Lower lobe of right lung (tissue), 2 donors: ENCODE results near the gene SERPINB6. TPM values are rescaled to one million over a fixed set of nuclear protein-coding genes. Genes with fewer than 3 reads are reported as not detected.
"Not testable (repeated sequence)": the region's sequence is repeated elsewhere in the genome, so short reads cannot be mapped to it uniquely, and the experiment has no call there.

Source experiments
- ATAC-seq, 2 donors: fragments of 200-7000 bp; cut with Tn5 transposase; one replicate each; pipeline ENCODE4 v1.9.1; 2020 to 2022; ENCODE audit warnings: mild to moderate bottlenecking in 2 of 2, moderate library complexity in 2 of 2
- DNase-seq: peaks from one replicate; pipeline ENCODE4 v3.0.0-alpha.2; 2020
- H3K27ac ChIP-seq: fragments of 200-600 bp; one replicate; pipeline ENCODE4 v1.8.0; 2022
- H3K27me3 ChIP-seq: fragments of 200-600 bp; one replicate; pipeline ENCODE4 v1.8.0; 2022; ENCODE audit warnings: low read depth
- H3K36me3 ChIP-seq: fragments of 200-600 bp; one replicate; pipeline ENCODE4 v1.8.0; 2022; ENCODE audit warnings: mild to moderate bottlenecking
- H3K4me1 ChIP-seq: fragments of 200-600 bp; one replicate; pipeline ENCODE4 v1.8.0; 2022
- H3K4me3 ChIP-seq: fragments of 200-600 bp; one replicate; pipeline ENCODE4 v1.8.0; 2022; ENCODE audit warnings: mild to moderate bottlenecking
- H3K9me3 ChIP-seq: fragments of 200-600 bp; one replicate; pipeline ENCODE4 v1.8.0; 2022
- intact Hi-C: fragments of 100-400 bp; cut with DNase I; formaldehyde crosslinking; loops from one replicate; pipeline ENCODE4 v1.11.0; 2022
- total RNA-seq: library from RNA; stranded (reverse); fragmentation: NEBNext Ultra II Directional; extraction: Animal tissue kit (Norgen Biotek cat#: 25700); gene quantifications from one replicate; pipeline ENCODE4 v1.2.1, GENCODE V29; 2021
- TF ChIP-seq, protein P1 (sequence below): fragments of 200-600 bp; IDR thresholded peaks from one replicate; pipeline ENCODE4 v1.8.0; 2022; ENCODE audit warnings: antibody characterized with exemption, mild to moderate bottlenecking
- donor health status: DM: no; HTN: yes; CAD: no; lungs with severe emphysema.

The SERPINB6 gene
- total RNA-seq, 1 donor from 2014 or later: 160 TPM

DNA sequence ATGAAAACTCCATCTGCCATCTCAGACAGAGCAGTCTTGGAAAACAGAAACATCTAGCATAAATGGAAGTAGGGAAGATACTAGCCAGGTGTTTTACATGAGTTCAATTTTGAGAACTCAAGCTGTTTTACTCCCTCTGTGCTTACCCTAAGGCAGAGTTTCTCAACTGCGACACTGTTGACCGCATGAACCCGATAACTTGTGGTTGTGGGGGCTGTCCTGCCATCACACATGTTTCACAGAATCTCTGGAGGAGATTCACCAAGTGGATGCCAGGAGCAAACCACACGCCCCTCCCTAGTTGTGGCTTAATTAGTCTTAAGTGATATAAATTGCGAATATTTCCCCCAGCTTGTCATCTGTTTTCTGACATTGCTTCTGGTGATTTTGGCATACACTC, 2.3 kb upstream of the SERPINB6 start:
- H3K27me3 ChIP-seq: no peaks in the 10 kb centered on the region
- DNase-seq (no peak), ATAC-seq (no peak)
- no peak overlapping the region for H3K27ac ChIP-seq
- no peaks in the 10 kb centered on the region for H3K9me3 ChIP-seq
- TF ChIP-seq, protein P1, sequence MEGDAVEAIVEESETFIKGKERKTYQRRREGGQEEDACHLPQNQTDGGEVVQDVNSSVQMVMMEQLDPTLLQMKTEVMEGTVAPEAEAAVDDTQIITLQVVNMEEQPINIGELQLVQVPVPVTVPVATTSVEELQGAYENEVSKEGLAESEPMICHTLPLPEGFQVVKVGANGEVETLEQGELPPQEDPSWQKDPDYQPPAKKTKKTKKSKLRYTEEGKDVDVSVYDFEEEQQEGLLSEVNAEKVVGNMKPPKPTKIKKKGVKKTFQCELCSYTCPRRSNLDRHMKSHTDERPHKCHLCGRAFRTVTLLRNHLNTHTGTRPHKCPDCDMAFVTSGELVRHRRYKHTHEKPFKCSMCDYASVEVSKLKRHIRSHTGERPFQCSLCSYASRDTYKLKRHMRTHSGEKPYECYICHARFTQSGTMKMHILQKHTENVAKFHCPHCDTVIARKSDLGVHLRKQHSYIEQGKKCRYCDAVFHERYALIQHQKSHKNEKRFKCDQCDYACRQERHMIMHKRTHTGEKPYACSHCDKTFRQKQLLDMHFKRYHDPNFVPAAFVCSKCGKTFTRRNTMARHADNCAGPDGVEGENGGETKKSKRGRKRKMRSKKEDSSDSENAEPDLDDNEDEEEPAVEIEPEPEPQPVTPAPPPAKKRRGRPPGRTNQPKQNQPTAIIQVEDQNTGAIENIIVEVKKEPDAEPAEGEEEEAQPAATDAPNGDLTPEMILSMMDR: no peak
- H3K4me1 ChIP-seq: peaks cover 31% of the 10 kb centered on the region
- H3K36me3 ChIP-seq: no peaks in the 10 kb centered on the region
- intact Hi-C loops: no loop called here
- no peak overlapping the region for H3K4me3 ChIP-seq

DNA sequence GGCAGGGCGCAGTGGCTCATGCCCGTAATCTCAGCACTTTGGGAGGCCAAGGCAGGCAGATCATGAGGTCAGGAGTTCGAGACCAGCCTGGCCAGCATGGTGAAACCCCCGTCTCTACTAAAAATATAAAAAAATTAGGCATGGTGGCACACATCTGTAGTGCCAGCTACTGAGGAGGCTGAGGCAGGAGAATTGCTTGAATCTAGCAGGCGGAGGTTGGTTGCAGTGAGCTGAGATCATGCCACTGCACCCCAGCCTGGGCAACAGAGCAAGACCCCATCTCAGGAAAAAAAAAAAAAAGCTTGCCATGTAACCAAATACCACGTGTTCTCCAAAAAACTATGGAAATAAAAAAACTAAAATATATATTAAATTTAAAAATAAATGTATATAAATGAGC, 1.8 kb upstream of the SERPINB6 start:
- intact Hi-C loops, ATAC-seq, H3K27ac ChIP-seq, H3K27me3 ChIP-seq, H3K4me3 ChIP-seq, H3K36me3 ChIP-seq, DNase-seq, H3K9me3 ChIP-seq: not testable (repeated sequence)
- peaks cover 28% of the 10 kb centered on the region for H3K4me1 ChIP-seq

DNA sequence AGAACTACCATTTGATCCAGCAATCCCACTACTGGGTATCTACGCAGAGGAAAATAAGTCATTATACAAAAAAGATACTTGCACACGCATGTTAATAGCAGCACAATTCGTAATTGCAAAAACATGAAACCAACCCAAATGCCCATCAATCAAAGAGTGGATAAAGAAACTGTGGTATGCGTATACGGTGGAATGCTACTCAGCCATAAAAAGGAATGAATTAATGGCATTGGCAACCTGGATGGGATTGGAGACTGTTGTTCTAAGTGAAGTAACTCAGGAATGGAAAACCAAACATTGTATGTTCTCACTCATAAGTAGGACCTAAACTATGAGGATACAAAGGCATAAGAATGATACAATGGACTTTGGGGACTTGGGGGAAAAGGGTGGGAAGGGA, 1.3 kb upstream of the SERPINB6 start:
- ATAC-seq, H3K9me3 ChIP-seq, DNase-seq, H3K27me3 ChIP-seq, H3K36me3 ChIP-seq, intact Hi-C loops, H3K4me3 ChIP-seq: not testable (repeated sequence)
- Histone ChIP-seq H3K4me1 (peaks cover 27% of the 10 kb centered on the region), H3K27ac (peak overlapping the region; percentile 98)

- H3K4me3 ChIP-seq: peak overlapping the region; percentile 74
- H3K27ac ChIP-seq: peak overlapping the region; percentile 98
- H3K36me3 ChIP-seq, DNase-seq, intact Hi-C loops, ATAC-seq, H3K27me3 ChIP-seq, H3K9me3 ChIP-seq: not testable (repeated sequence)
- H3K4me1 ChIP-seq: peaks cover 28% of the 10 kb centered on the region
Measured at GRCh38 chr6:2972219-2972487, 786 bp upstream of the SERPINB6 start.

GRCh38 chr6:2970753-2971419, 481 bp downstream of the SERPINB6 start:
- H3K9me3 ChIP-seq: no peaks in the 10 kb centered on the region
- TF ChIP-seq, protein P1: no peak
- ATAC-seq (peak; percentile 94), DNase-seq (peak; percentile 91)
- peaks cover 4% of the 10 kb centered on the region for H3K36me3 ChIP-seq
- no peaks in the 10 kb centered on the region for H3K27me3 ChIP-seq
- H3K4me3 ChIP-seq: peak overlapping the region; percentile 74
- intact Hi-C loops: no loop called here
- peaks cover 39% of the 10 kb centered on the region for H3K4me1 ChIP-seq
- H3K27ac ChIP-seq: peak overlapping the region; percentile 98

DNA sequence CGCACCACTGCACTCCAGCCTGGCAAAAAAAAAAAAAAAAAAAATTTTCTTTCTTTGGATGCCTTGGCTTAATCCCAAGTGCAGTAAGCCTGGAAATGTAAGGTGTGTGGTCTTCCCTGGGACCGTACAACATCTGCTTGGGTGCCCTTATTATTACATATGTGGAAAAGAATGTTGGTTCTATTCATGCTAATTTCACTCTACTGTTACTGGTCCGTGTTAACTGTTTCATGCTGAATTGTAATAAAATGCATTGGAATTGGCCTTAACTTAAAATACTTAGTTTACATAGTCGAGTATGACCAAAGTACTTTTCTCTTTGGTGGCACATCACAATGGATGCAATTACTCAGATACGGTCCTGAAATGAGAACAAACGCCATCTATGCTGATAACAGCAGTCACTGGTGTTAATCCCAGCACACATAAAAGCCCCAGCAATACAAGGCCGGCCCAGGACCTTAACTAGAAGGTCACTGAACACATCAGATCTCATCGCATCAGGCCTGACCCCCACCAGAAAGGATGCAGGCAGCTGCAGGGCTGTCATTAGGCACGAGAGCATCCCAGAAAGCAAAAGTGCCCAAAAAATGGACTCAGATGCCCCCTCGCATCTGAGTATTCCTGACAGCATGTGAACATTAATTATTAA, 1.2 kb downstream of the SERPINB6 start:
- ATAC-seq (no peak), DNase-seq (no peak)
- Histone ChIP-seq H3K4me3 (peak overlapping the region; percentile 74), H3K27ac (peak overlapping the region; percentile 98), H3K4me1 (peaks cover 42% of the 10 kb centered on the region), H3K9me3 (no peaks in the 10 kb centered on the region), H3K27me3 (no peaks in the 10 kb centered on the region), H3K36me3 (peaks cover 4% of the 10 kb centered on the region)
- intact Hi-C loops: no loop called here
- TF ChIP-seq, protein P1: no peak

- TF ChIP-seq, protein P1: no peak
- DNase-seq (no peak), ATAC-seq (no peak)
- no peaks in the 10 kb centered on the region for H3K9me3 ChIP-seq
- intact Hi-C loops: no loop called here
- H3K27me3 ChIP-seq: no peaks in the 10 kb centered on the region
- peak overlapping the region; percentile 74 for H3K4me3 ChIP-seq
- H3K4me1 ChIP-seq: peaks cover 42% of the 10 kb centered on the region
- H3K36me3 ChIP-seq: peaks cover 4% of the 10 kb centered on the region
- peak overlapping the region; percentile 98 for H3K27ac ChIP-seq
Measured at GRCh38 chr6:2969549-2969948, 1.8 kb downstream of the SERPINB6 start.
